Large intestine (tissue), 3 donors: ENCODE measurements around the gene PDE5A. TPM values are rescaled to one million over a fixed set of nuclear protein-coding genes. Genes with fewer than 3 reads are reported as not detected.
"Not testable (repeated sequence)": the region's sequence is repeated elsewhere in the genome, so short reads cannot be mapped to it uniquely, and the experiment has no call there.

Source experiments
- DNase-seq, 2 donors: peaks; one replicate each; pipeline versions ENCODE4 v3.0.0 to v3.0.0-alpha.2; 2013
- H3K27ac ChIP-seq: one replicate; pipeline ENCODE4 v1.5.1; 2013; ENCODE audit warnings: low read length
- H3K27me3 ChIP-seq: 2 replicates; pipeline ENCODE4 v1.6.1; 2013; ENCODE audit warnings: low read length; ENCODE audit not compliant: control insufficient read depth, insufficient read depth
- H3K36me3 ChIP-seq: 2 replicates; pipeline ENCODE4 v1.6.1; 2013; ENCODE audit warnings: low read length; ENCODE audit not compliant: control insufficient read depth, insufficient read depth
- H3K4me1 ChIP-seq: one replicate; pipeline ENCODE4 v1.6.1; 2013; ENCODE audit warnings: low read length; ENCODE audit not compliant: control insufficient read depth, insufficient read depth
- H3K4me3 ChIP-seq: one replicate; pipeline ENCODE4 v1.5.1; 2013; ENCODE audit warnings: low read length
- H3K9me3 ChIP-seq: one replicate; pipeline ENCODE4 v1.6.1; 2013; ENCODE audit warnings: mild to moderate bottlenecking, low read depth, low read length, moderate library complexity; ENCODE audit not compliant: control insufficient read depth
- WGBS: methylation state at CpG from one replicate; pipeline ENCODE4 v1.1.5; 2013; ENCODE audit warnings: low lambda C conversion rate; ENCODE audit not compliant: insufficient coverage; 5-methylcytosine and 5-hydroxymethylcytosine counted together
- polyA plus RNA-seq: library from polyadenylated mRNA; unstranded; fragments of 120-200 nt; gene quantifications from one replicate; pipeline ENCODE4 v1.2.1, GENCODE V29; 2013

The PDE5A gene
- polyA plus RNA-seq, 1 donor: 25.0 TPM

DNA sequence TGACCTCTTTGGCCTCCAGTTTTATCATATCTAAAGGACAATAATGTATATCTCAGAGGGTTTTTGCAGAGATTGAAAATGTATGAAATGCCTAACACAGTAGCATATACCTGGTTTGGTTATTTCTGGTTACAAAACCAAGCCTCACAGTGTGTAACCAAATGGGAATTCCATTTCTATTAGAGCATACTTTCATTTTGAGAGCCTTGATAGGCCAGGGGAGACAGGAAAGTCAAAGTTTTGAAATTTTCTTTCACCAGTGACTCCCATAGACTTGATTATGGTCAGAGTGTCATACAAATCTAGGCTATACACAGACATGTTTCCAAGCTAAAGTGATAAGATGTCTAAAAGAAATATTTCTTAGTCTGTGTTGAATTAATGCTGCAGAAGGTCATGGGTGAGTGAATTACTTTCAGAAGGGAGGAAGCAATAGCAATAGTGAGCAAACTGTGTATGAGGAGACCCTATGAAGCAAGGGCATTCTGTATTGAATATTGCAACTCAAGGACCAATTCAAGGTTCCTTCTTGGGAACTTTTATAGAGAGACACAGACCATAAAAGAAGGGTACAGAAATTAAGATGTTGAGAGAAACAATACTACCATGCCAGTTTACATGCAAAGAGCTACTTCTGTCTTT lies 151.1 kb downstream of the PDE5A start:
- peak overlapping the region; percentile 11 for H3K27ac ChIP-seq

DNA sequence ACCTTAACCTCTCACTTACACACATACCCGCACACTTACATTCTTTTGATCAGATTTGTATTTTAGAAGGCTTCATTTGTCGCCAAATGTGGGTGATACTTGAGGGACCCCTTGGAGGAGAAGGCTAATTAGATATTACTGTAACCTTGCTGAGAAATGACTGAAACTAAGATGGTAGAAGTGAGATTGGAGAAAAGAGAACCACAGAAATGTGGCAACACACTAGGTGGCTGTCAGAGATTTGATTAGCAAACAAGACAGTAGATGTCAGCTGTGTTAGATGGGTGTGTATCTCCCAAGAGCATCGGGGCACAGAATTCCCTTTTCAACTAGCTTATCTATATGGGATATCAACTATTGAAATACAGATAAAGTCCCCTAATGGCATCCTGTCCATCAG lies 157.3 kb downstream of the PDE5A start:
- Histone ChIP-seq H3K4me1 (no peaks in the 10 kb centered on the region), H3K27me3 (no peaks in the 10 kb centered on the region), H3K4me3 (no peak overlapping the region), H3K9me3 (no peaks in the 10 kb centered on the region), H3K27ac (no peak overlapping the region), H3K36me3 (peaks cover 2% of the 10 kb centered on the region)
- 83% methylated on average over 1 of the region's 3 CpGs for WGBS
- no peak for DNase-seq

More for the DNA sequence above, 151.1 kb downstream of the PDE5A start:
- Histone ChIP-seq H3K9me3 (no peaks in the 10 kb centered on the region), H3K4me3 (no peak overlapping the region), H3K36me3 (peaks cover 2% of the 10 kb centered on the region), H3K27me3 (no peaks in the 10 kb centered on the region), H3K4me1 (peaks cover 10% of the 10 kb centered on the region)
- DNase-seq: no peak

DNA sequence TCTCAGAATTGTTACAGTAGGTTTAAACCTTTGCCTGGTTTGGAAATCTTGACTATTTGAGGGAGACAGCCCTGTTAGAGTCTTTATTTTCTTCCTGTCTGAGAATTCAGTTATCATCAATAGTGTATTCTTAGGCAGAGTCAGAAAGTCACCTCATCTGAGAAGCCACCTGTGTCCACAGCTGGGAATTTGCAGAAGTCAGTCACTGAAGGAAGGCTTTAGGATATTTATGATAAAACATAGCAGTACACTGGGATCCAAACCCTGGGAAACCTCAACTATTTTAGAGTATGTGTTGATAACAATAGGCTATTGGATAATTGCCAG lies 157.9 kb downstream of the PDE5A start:
- not testable (repeated sequence) for H3K9me3 ChIP-seq, DNase-seq, H3K27ac ChIP-seq, H3K36me3 ChIP-seq, H3K4me3 ChIP-seq, H3K27me3 ChIP-seq, H3K4me1 ChIP-seq

DNA sequence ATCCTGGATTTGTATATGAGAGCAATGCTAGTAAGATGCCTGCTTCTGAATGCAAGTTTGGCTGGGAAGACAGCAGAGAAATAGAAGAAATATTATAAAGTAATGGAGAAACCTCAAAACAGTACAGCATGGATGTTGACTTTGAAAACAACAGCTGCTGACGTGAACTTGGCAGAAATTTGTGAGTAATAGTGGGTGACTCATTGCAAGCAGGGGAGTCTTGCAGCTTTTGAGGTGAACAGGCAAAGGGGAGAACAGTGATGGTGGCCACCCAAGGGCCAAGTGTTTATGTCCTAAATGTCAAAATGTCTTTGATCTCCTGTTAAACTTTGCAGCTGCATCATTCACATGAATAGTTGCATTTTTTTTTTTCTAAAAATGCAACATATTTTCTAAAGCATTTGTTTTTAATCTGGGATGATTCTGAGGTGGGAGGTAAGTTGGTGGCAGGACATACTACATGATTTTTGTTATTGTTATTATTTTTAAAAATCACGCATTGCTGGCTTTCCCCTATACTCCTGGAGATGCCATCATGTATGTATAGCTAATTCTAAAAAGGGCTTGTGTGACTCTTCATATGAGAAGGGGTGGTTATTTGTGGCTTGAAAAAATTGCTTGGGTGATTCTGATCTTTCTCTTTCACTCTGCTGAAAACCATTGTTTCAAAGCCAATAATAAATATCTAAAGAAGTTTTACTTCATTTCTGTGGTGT lies 158.4 kb downstream of the PDE5A start:
- not testable (repeated sequence) for H3K4me3 ChIP-seq, H3K9me3 ChIP-seq, H3K36me3 ChIP-seq, H3K27me3 ChIP-seq, H3K4me1 ChIP-seq, H3K27ac ChIP-seq, DNase-seq
- WGBS: no CpG with 5 or more reads among the region's 2 CpGs

DNA sequence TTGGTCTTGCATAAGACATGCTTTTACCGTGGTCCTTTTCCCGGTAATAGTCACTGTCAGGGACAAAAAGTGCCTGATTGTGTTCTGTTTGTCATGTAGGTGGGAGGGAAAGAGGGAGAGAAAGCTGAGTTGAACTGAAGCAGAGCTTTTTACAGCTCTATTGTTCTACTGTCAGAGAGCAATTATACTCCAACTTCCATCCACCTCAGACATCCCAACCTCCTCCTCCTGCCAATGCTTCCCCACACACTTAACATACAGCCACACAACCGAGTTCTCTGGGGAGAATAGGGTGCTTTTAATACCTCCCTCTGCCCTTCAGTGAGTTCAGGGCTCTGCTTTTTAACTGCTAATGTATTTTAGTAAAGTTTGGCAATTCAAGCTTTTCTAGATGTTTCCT lies 159.6 kb downstream of the PDE5A start:
- not testable (repeated sequence) for H3K4me1 ChIP-seq, H3K9me3 ChIP-seq, DNase-seq, H3K4me3 ChIP-seq, H3K27me3 ChIP-seq, H3K36me3 ChIP-seq, H3K27ac ChIP-seq
- WGBS: no CpG with 5 or more reads among the region's 3 CpGs

DNA sequence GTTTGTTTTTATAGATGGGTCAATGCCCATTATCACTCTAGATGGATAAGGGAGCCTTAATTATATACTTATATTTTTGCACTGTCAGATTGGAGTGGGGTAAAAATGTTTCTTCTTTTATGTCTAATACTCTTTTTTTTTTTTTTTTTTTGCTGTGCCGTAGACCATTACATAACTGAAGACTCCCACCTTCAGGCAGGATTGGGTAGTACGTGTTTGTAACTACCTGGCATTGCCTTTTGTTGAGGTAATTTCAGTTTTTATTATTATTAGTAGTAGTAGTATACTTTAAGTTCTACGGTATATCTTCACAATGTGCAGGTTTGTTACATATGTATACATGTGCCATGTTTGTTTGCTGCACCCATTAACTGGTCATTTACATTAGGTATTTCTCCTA lies 165.9 kb downstream of the PDE5A start:
- H3K4me3 ChIP-seq, H3K27ac ChIP-seq, H3K4me1 ChIP-seq, H3K9me3 ChIP-seq, H3K36me3 ChIP-seq, DNase-seq, H3K27me3 ChIP-seq: not testable (repeated sequence)
- WGBS: no CpG with 5 or more reads among the region's 3 CpGs

DNA sequence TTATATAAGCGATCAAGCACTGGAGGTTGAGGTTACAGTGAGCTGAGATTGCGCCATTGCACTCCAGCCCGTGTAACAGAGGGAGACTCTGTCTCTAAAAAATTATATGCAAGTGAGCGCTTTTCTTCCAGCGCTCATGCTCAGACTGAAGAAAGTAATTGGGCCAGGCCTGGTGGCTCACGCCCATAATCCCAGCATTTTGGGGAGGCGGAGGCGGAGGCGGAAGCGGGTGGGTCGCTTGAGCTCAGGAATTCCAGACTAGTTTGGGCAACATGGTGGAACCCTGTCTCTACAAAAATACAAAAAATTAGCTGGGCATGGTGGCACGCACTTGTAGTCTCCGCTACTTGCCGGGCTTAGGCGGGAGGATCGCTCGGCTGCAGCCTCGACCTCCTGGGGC lies 172.9 kb downstream of the PDE5A start:
- no CpG with 5 or more reads among the region's 18 CpGs for WGBS
- H3K4me1 ChIP-seq, H3K36me3 ChIP-seq, H3K27ac ChIP-seq, H3K9me3 ChIP-seq, H3K27me3 ChIP-seq: not testable (repeated sequence)
- DNase-seq: peak in 1 of 2 donors; percentile 27
- H3K4me3 ChIP-seq: peak overlapping the region; percentile 35

DNA sequence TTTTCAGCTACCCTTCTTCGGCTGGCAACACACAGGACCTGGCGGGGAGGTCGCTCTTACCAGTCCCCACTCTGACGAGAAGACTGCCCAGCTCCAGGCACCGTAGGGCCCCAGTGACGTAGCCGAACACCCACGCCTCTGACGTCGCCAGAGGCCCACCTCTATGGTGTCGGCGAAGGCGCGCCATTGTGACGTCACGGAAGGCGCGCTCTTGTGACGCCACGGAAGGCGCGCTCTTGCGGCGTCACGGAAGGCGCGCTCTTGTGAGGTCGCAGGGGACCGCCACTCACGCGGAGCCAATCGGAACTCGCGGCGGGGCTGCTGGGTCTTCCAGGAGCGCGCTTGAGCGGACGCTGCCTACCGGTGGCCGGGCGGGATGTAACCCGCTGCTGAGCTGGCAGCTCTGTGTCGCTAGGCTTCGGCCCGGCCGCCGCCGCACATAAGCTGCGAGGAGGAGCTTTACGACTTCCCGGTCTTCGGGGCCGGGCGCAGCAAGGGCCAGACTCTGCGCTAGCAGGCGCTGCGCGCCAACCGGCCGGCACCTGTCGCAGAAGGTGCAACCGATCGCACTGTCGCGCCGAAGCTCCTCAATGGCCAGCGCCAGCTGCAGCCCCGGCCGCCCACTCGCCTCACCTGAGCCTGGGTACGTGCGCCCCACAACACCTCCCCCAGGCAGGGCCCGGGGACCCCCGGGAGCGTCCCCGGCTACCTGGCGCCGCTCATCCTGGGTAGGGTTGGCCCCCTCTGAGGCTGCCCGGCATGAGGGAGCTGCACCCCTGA lies 173.9 kb downstream of the PDE5A start:
- not testable (repeated sequence) for H3K4me1 ChIP-seq, H3K27me3 ChIP-seq, H3K9me3 ChIP-seq, H3K36me3 ChIP-seq
- H3K27ac ChIP-seq: peak overlapping the region; percentile 86
- WGBS: no CpG with 5 or more reads among the region's 80 CpGs
- peak; percentile 99 to 100 for DNase-seq
- H3K4me3 ChIP-seq: peak overlapping the region; percentile 63

DNA sequence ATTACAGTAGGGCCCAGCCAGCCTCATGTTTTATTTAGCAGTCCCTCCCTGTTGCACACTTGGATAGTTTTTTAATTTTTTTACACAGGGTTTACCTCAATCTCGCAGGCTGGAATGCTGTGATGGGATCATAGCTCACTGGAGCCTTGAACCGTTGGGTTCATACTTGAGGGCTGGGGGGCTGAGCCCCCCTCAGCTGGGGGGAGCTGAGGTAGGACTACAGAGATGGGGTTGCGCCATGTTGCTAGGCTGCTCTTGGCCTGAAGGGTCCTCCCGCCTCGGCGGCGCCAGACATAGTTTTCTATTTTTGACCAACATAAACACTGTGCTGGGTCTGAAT lies 174.5 kb downstream of the PDE5A start:
- Histone ChIP-seq H3K27ac (peak overlapping the region; percentile 86), H3K4me3 (peak overlapping the region; percentile 63)
- not testable (repeated sequence) for H3K27me3 ChIP-seq, H3K4me1 ChIP-seq, DNase-seq, H3K9me3 ChIP-seq, H3K36me3 ChIP-seq
- WGBS: no CpG with 5 or more reads among the region's 7 CpGs

DNA sequence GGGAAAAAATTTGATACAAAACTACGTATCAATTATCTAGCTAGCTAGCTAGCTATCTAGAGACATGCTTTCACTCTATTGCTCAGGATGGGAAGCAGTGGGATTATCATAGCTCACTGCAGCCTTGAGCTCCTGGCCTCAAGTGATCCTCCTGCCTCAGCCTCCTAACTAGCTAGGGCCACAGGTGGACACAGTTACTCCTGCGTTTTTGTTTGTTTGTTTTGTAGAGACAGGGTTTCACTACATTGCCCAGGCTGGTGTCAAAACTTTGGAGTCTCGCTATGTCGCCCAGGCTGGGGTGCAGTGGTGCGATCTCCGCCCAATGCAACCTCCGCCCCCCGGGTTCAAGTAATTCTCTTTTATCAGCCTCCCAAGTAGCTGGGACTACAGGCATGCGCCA lies 175.3 kb downstream of the PDE5A start:
- H3K27me3 ChIP-seq, H3K4me3 ChIP-seq, H3K36me3 ChIP-seq, DNase-seq, H3K4me1 ChIP-seq, H3K9me3 ChIP-seq, H3K27ac ChIP-seq: not testable (repeated sequence)
- WGBS: no CpG with 5 or more reads among the region's 9 CpGs

DNA sequence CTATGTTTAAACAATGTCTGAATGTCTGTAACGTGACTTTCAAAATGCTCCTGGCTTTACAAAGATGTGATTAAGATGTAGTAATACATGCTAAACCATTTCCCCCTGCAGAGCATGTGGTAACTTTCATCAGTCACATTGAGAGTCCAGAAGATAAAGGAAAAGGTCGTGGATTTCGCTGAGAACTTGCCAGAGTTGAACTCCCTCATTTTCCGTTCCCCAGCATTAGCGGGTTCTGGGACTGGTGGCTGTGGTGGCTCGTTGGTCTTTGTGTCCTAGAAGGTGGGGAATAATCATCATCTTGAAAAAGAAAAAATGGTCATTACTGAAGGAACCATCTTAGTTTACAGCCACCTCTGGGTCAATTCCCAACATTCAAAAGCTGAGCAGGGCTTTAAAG lies 178.8 kb downstream of the PDE5A start:
- H3K4me3 ChIP-seq, H3K27me3 ChIP-seq, H3K27ac ChIP-seq, H3K36me3 ChIP-seq, DNase-seq, H3K4me1 ChIP-seq, H3K9me3 ChIP-seq: not testable (repeated sequence)
- WGBS: no CpG with 5 or more reads among the region's 6 CpGs
